ENCODE measurements around the gene ILDR2.
A peak's percentile ranks its signal among the peaks of the same experiment; 100 is the strongest.
"Not testable (repeated sequence)": the region's sequence is repeated elsewhere in the genome, so short reads cannot be mapped to it uniquely, and the experiment has no call there.

ILDR2 gene

GRCh38 chr1:166884040-166884642 is 91.2 kb downstream of the ILDR2 start:
- peak in 3 of 5 donors; percentile 2 to 17 (median 4) for DNase-seq

- no peak for DNase-seq
Observed at GRCh38 chr1:166882893-166883292, 92.4 kb downstream of the ILDR2 start.

- DNase-seq: not testable (repeated sequence)
Observed at GRCh38 chr1:166878173-166878917, 97.0 kb downstream of the ILDR2 start.

GRCh38 chr1:166876540-166876838 is 98.9 kb downstream of the ILDR2 start:
- no peak for DNase-seq

GRCh38 chr1:166875734-166876539 is 99.4 kb downstream of the ILDR2 start, which contains the start of gene TADA1:
Gene TADA1 (minus strand): TSS chr1:166876264. CDS start chr1:166876233, 31 bp downstream.
- peak; percentile 95 to 99 (median 98) for DNase-seq

- no peak for DNase-seq
Observed at GRCh38 chr1:166875302-166875733, 100.0 kb downstream of the ILDR2 start.

- DNase-seq: no peak
Observed at GRCh38 chr1:166874464-166874863, 100.9 kb downstream of the ILDR2 start.

- DNase-seq: no peak
Observed at GRCh38 chr1:166870584-166870983, 104.8 kb downstream of the ILDR2 start.

GRCh38 chr1:166869318-166870099 is 105.8 kb downstream of the ILDR2 start:
- no peak for DNase-seq

GRCh38 chr1:166868639-166869038 is 106.7 kb downstream of the ILDR2 start:
- no peak for DNase-seq

- DNase-seq: no peak
Observed at GRCh38 chr1:166865926-166866325, 109.4 kb downstream of the ILDR2 start.

- DNase-seq: no peak
Observed at GRCh38 chr1:166859597-166859996, 115.7 kb downstream of the ILDR2 start.

- no peak for DNase-seq
Observed at GRCh38 chr1:166858726-166859419, 116.5 kb downstream of the ILDR2 start.
